ENCODE measurements around the gene FAM72D. TPM values are rescaled to one million over a fixed set of nuclear protein-coding genes. Genes with fewer than 3 reads are reported as not detected.

Gene FAM72D
- total RNA-seq, 2 experiments from 2014 or later, result 21.0 to 23.2 TPM

Other genes with a start within 250 kb of the FAM72D start
- gene SRGAP2B, start 646 bp upstream of the FAM72D start, total RNA-seq, result 10 to 100 TPM; 14.4 to 15.7 TPM
- not detected for gene PPIAL4D, start 146.2 kb downstream of the FAM72D start, total RNA-seq

Measured in activated CD8-positive, alpha-beta T cell treated with anti-CD3 and anti-CD28 coated beads for 36 hours (primary cell).